MCF 10A (cell line): ENCODE data around the gene USH1C. TPM values are rescaled to one million over a fixed set of nuclear protein-coding genes. Genes with fewer than 3 reads are reported as not detected.

Experiments
- BruUV-seq: library from RNA; stranded (reverse); fragments of 400-500 nt; replicated peaks from 2 replicates; lab custom pipeline; 2021; lab: Mats Ljungman, UMichigan
- CTCF ChIA-PET: fragments of 300-600 bp; sonication (Branson Sonifier 250); formaldehyde crosslinking; extraction: SDS; loops from one replicate; lab custom pipeline; 2021; ENCODE audit warnings: antibody characterized with exemption, inconsistent platforms; lab: Yijun Ruan, JAX
- POLR2A ChIA-PET: fragments of 300-600, 350-650 bp; sonication (Branson Sonifier 250); formaldehyde crosslinking; extraction: SDS; loops from one replicate; lab custom pipeline; 2020; ENCODE audit warnings: antibody characterized with exemption, inconsistent platforms; lab: Yijun Ruan, JAX
- DNase-seq: peaks from one replicate; pipeline ENCODE4 v3.0.0-alpha.2; 2018; ENCODE audit not compliant: unreplicated experiment
- H3K27ac Mint-ChIP-seq: one replicate; pipeline ENCODE4 v1.8.0; 2022; ENCODE audit warnings: mild to moderate bottlenecking, low read depth, mixed read lengths; ENCODE audit not compliant: unreplicated experiment
- H3K27me3 Mint-ChIP-seq: one replicate; pipeline ENCODE4 v1.8.0; 2022; ENCODE audit warnings: mixed read lengths; ENCODE audit not compliant: insufficient read depth, unreplicated experiment
- H3K36me3 Mint-ChIP-seq: one replicate; pipeline ENCODE4 v1.8.0; 2022; ENCODE audit warnings: mild to moderate bottlenecking, moderate library complexity, mixed read lengths; ENCODE audit not compliant: insufficient read depth, unreplicated experiment
- H3K4me1 Mint-ChIP-seq: one replicate; pipeline ENCODE4 v1.8.0; 2022; ENCODE audit warnings: mixed read lengths; ENCODE audit not compliant: insufficient read depth, unreplicated experiment
- H3K4me3 Mint-ChIP-seq: one replicate; pipeline ENCODE4 v1.8.0; 2022; ENCODE audit warnings: mild to moderate bottlenecking, moderate library complexity, mixed read lengths; ENCODE audit not compliant: unreplicated experiment
- H3K9me3 Mint-ChIP-seq: one replicate; pipeline ENCODE4 v1.8.0; 2022; ENCODE audit warnings: mixed read lengths; ENCODE audit not compliant: unreplicated experiment
- intact Hi-C: fragments of 100-400 bp; cut with micrococcal nuclease; formaldehyde crosslinking; loops from 2 replicates; pipeline ENCODE4 v1.14.1; 2022
- total RNA-seq: library from RNA; stranded (reverse); gene quantifications from 2 replicates; pipeline ENCODE4 v1.2.3, GENCODE V29; 2022
- TF ChIP-seq, protein P1 (sequence below): fragments of 200-600 bp; IDR thresholded peaks from one replicate; pipeline ENCODE4 v1.8.0; 2022; ENCODE audit warnings: antibody characterized with exemption, mild to moderate bottlenecking; ENCODE audit not compliant: unreplicated experiment

Gene USH1C
- total RNA-seq, 1 experiment from 2014 or later, result not detected

- Mint-ChIP-seq H3K9me3 (no peaks in the 10 kb centered on the region), H3K4me3 (no peak overlapping the region), H3K36me3 (peaks cover 7% of the 10 kb centered on the region), H3K4me1 (no peaks in the 10 kb centered on the region), H3K27me3 (peaks cover 50% of the 10 kb centered on the region), H3K27ac (no peak overlapping the region)
- BruUV-seq, result no TSS peak
- TF ChIP-seq, protein P1, sequence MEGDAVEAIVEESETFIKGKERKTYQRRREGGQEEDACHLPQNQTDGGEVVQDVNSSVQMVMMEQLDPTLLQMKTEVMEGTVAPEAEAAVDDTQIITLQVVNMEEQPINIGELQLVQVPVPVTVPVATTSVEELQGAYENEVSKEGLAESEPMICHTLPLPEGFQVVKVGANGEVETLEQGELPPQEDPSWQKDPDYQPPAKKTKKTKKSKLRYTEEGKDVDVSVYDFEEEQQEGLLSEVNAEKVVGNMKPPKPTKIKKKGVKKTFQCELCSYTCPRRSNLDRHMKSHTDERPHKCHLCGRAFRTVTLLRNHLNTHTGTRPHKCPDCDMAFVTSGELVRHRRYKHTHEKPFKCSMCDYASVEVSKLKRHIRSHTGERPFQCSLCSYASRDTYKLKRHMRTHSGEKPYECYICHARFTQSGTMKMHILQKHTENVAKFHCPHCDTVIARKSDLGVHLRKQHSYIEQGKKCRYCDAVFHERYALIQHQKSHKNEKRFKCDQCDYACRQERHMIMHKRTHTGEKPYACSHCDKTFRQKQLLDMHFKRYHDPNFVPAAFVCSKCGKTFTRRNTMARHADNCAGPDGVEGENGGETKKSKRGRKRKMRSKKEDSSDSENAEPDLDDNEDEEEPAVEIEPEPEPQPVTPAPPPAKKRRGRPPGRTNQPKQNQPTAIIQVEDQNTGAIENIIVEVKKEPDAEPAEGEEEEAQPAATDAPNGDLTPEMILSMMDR, result no peak
- ChIA-PET POLR2A (no interaction called here), CTCF (interaction anchor here (0.6 kb wide), 1 partner anchor 33 kb away, joined by 3 read pairs; no protein-coding TSS in a partner anchor)
- intact Hi-C loops, result no loop called here
- no peak for DNase-seq
Measured at GRCh38 chr11:17458268-17458667, 85.9 kb downstream of the USH1C start.

DNA sequence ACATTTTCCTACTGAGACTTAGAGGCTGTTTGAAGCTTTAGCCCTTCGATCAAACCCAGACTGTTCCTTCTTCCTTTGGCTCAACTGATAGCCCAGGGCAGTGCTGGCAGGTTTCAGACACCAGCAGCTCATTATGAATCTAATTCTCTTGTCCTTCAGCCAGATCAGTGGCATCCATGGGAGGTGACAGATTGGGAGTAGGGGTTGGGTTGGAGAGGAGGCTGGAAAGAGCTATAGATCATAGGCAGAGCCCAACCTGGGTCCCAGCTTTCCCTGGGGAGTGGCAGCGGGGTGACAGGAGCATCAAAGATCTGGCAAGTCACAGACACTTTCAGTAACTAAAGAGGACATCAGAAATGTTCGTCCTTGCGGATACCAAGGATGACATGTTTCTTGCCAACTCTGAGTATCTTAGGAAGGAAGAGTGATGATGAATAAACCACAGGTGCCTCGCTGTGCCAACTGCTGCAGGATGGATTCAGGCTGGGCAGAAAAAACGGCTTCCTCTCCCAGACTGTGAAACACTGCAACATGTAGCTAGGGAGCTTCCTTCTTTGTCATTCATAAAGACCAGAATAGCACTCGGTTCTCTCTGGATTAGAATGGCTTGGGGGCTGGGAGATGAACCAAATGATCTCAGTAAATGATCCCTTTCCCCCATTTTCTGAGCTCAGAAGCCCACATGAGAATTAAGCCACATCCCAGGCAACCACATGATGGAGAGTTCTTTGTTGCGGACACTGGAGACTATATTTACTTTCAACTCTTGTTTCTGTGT lies 86.6 kb downstream of the USH1C start:
- Mint-ChIP-seq H3K27ac (no peak overlapping the region), H3K27me3 (peaks cover 43% of the 10 kb centered on the region), H3K9me3 (no peaks in the 10 kb centered on the region), H3K4me3 (no peak overlapping the region), H3K4me1 (no peaks in the 10 kb centered on the region), H3K36me3 (peaks cover 7% of the 10 kb centered on the region)
- TF ChIP-seq, protein P1, result no peak
- intact Hi-C loops, result no loop called here
- CTCF ChIA-PET, result interaction anchor here (0.6 to 1.0 kb wide), 2 partner anchors 11 to 34 kb away, joined by 3 to 5 read pairs; no protein-coding TSS in a partner anchor
- no TSS peak for BruUV-seq
- POLR2A ChIA-PET, result no interaction called here
- no peak for DNase-seq

DNA sequence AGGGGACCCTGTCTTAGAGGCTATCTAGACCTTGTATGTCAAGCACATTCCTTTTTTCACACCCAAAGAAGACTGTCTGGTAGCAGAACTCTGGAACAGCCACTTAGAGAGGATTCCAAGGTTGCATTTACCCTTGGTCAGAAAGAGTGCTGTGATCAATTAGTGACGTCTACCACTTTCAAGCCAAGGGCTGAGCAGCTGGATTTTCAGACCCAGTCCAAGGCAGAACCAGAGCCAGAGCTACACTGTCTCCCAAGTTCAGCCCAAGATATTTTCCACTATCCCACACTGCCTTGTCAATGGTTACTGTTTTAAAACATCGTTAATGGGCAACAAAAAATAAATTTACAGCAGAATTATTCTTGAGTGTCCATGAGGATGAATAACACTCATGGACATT lies 91.5 kb downstream of the USH1C start:
- no peak for DNase-seq
- H3K27ac Mint-ChIP-seq, result no peak overlapping the region
- BruUV-seq, result no TSS peak
- intact Hi-C loops, result no loop called here
- ChIA-PET CTCF (no interaction called here), POLR2A (no interaction called here)
- no peaks in the 10 kb centered on the region for H3K4me1 Mint-ChIP-seq
- peaks cover 66% of the 10 kb centered on the region for H3K27me3 Mint-ChIP-seq
- no peaks in the 10 kb centered on the region for H3K9me3 Mint-ChIP-seq
- H3K36me3 Mint-ChIP-seq, result no peaks in the 10 kb centered on the region
- H3K4me3 Mint-ChIP-seq, result no peak overlapping the region
- TF ChIP-seq, protein P1, result no peak

DNA sequence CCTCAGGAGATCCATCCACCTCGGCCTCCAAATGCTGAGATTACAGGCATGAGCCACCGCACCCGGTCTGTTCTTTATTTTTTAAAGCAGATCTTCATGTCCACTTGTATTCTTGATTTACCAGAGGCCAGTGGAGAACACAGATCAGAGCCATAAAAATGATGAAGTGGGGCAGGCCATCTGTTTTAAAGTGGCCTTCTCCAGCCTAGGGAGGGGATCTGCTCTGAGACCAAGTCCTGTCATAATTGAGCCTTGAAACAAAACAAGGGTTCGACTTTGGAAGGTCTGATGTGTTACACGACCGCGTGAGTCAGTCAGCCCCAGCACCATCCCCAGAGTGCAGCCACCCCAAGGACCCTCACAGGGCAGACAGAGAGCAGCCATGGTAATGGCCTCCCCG lies 95.1 kb downstream of the USH1C start:
- intact Hi-C loops, result no loop called here
- DNase-seq, result no peak
- H3K9me3 Mint-ChIP-seq, result no peaks in the 10 kb centered on the region
- ChIA-PET CTCF (no interaction called here), POLR2A (no interaction called here)
- BruUV-seq, result no TSS peak
- no peaks in the 10 kb centered on the region for H3K4me1 Mint-ChIP-seq
- H3K27me3 Mint-ChIP-seq, result peaks cover 57% of the 10 kb centered on the region
- H3K36me3 Mint-ChIP-seq, result no peaks in the 10 kb centered on the region
- no peak overlapping the region for H3K4me3 Mint-ChIP-seq
- TF ChIP-seq, protein P1, result no peak
- no peak overlapping the region for H3K27ac Mint-ChIP-seq
